Panc1 (cell line): ENCODE results near the gene RXFP4. TPM values are rescaled to one million over a fixed set of nuclear protein-coding genes. Genes with fewer than 3 reads are reported as not detected.

ENCODE experiments used
- ATAC-seq: fragments of 200-7000 bp; cut with Tn5 transposase; 2 replicates; pipeline ENCODE4 v1.9.1; 2020; ENCODE audit warnings: mild to moderate bottlenecking, moderate library complexity
- BruUV-seq: library from RNA; stranded (reverse); fragments of 400-500 nt; replicated peaks from 2 replicates; lab custom pipeline; 2021; lab: Mats Ljungman, UMichigan
- CTCF ChIA-PET: fragments of 300-600 bp; sonication (Branson Sonifier 250); formaldehyde crosslinking; loops from one replicate; lab custom pipeline; 2022; ENCODE audit warnings: antibody characterized with exemption; lab: Charles Lee
- POLR2A ChIA-PET: fragments of 300-600 bp; sonication (Branson Sonifier 250); formaldehyde crosslinking; loops from one replicate; lab custom pipeline; 2022; ENCODE audit warnings: antibody characterized with exemption; lab: Charles Lee
- DNase-seq: peaks from one replicate; pipeline ENCODE4 v3.0.0-alpha.2; 2010; ENCODE audit warnings: low read depth, low spot score
- H3K27ac ChIP-seq: 2 replicates; pipeline ENCODE4 v1.5.1; 2011; ENCODE audit warnings: mild to moderate bottlenecking, low read length, inconsistent platforms
- H3K27me3 ChIP-seq: fragments of 200-500 bp; sonication (Bioruptor generic); 2 replicates; pipeline ENCODE4 v1.6.0; 2014; ENCODE audit warnings: low read length, inconsistent platforms; ENCODE audit not compliant: control insufficient read depth, insufficient read depth
- H3K36me3 ChIP-seq: fragments of 200-500 bp; sonication (Bioruptor generic); 2 replicates; pipeline ENCODE4 v1.5.1; 2014; ENCODE audit warnings: inconsistent platforms, mild to moderate bottlenecking, low read length, moderate library complexity; ENCODE audit not compliant: control insufficient read depth, insufficient read depth
- H3K4me1 ChIP-seq: 2 replicates; pipeline ENCODE4 v1.5.1; 2011; ENCODE audit warnings: inconsistent platforms, mild to moderate bottlenecking, low read length, moderate library complexity; ENCODE audit not compliant: control insufficient read depth, insufficient read depth
- H3K4me3 ChIP-seq, 2 experiments: 2 replicates each; pipeline ENCODE4 v1.5.1; 2011 to 2012; ENCODE audit warnings: low read depth in 2 of 2, low read length in 2 of 2, mild to moderate bottlenecking in 2 of 2, inconsistent platforms in 1 of 2, moderate library complexity in 1 of 2
- H3K9me3 ChIP-seq: fragments of 200-500 bp; sonication (Bioruptor generic); 2 replicates; pipeline ENCODE4 v1.5.1; 2014; ENCODE audit warnings: low read depth, mild to moderate bottlenecking, inconsistent platforms, low read length, moderate library complexity; ENCODE audit not compliant: control insufficient read depth, insufficient read depth
- CTCF ChIP-seq: fragments of 450-650 bp; IDR thresholded peaks from 2 replicates; pipeline ENCODE4 v1.5.1; 2017; ENCODE audit warnings: mild to moderate bottlenecking
- POLR2AphosphoS5 ChIP-seq: IDR thresholded peaks from 2 replicates; pipeline ENCODE4 v1.6.1; 2012; ENCODE audit warnings: mild to moderate bottlenecking, low read depth, low read length, moderate library complexity
- SIN3A ChIP-seq: IDR thresholded peaks from 2 replicates; pipeline ENCODE4 v1.6.1; 2012; ENCODE audit warnings: low read depth, mild to moderate bottlenecking, low read length, moderate library complexity, borderline replicate concordance; ENCODE audit not compliant: insufficient read depth
- TCF7L2 ChIP-seq: IDR thresholded peaks from 2 replicates; pipeline ENCODE4 v1.6.1; 2011; ENCODE audit warnings: mild to moderate bottlenecking, low read depth, low read length, inconsistent platforms
- in situ Hi-C: cut with HindIII; loops from 2 replicates; pipeline ENCODE4 v1.10.0; 2016; ENCODE audit warnings: low sequenced_read_pairs, low pct_unique_long_range_greater_than_20kb
- intact Hi-C: fragments of 100-400 bp; cut with micrococcal nuclease; formaldehyde crosslinking; loops from one replicate; pipeline ENCODE4 v1.10.0; 2022; ENCODE audit not compliant: unreplicated experiment
- total RNA-seq: library from RNA; stranded (reverse); gene quantifications from one replicate; pipeline ENCODE4 v1.2.1, GENCODE V29; 2021; ENCODE audit not compliant: unreplicated experiment
- TF ChIP-seq, protein P1 (sequence below), 2 experiments: IDR thresholded peaks; 2 replicates each; pipeline ENCODE4 v1.6.1; 2011 to 2012; ENCODE audit warnings: low read depth in 2 of 2, control low read depth in 1 of 2, low read length in 1 of 2, mild to moderate bottlenecking in 1 of 2, moderate library complexity in 1 of 2; ENCODE audit not compliant: insufficient read depth in 1 of 2

RXFP4 gene
- total RNA-seq, 1 experiment from 2014 or later = 8.0 TPM

- no peak for ATAC-seq
- ChIA-PET POLR2A (interaction anchor here (0.9 kb wide), 1 partner anchor 11 kb away, joined by 5 read pairs; no protein-coding TSS in a partner anchor), CTCF (interaction anchor here (0.6 kb wide), 1 partner anchor 173 kb away, joined by 7 read pairs; no protein-coding TSS in a partner anchor)
- H3K4me1 ChIP-seq = peaks cover 78% of the 10 kb centered on the region
- 0 out of 2 replicates have a peak, but pooled peaks cover 3% of the 10 kb centered on the region for H3K36me3 ChIP-seq
- peak overlapping the region; percentile 43 to 51 for H3K4me3 ChIP-seq
- no peak for DNase-seq
- H3K9me3 ChIP-seq = no peaks in the 10 kb centered on the region
- no peaks in the 10 kb centered on the region for H3K27me3 ChIP-seq
- in situ Hi-C loops (no loop called here), intact Hi-C loops (loop anchor here (5.0 kb wide), 1 partner anchor 115 kb away; no protein-coding TSS in a partner anchor)
- TF ChIP-seq CTCF (no peak), SIN3A (no peak), POLR2AphosphoS5 (no peak), TCF7L2 (no peak)
- TF ChIP-seq, protein P1, sequence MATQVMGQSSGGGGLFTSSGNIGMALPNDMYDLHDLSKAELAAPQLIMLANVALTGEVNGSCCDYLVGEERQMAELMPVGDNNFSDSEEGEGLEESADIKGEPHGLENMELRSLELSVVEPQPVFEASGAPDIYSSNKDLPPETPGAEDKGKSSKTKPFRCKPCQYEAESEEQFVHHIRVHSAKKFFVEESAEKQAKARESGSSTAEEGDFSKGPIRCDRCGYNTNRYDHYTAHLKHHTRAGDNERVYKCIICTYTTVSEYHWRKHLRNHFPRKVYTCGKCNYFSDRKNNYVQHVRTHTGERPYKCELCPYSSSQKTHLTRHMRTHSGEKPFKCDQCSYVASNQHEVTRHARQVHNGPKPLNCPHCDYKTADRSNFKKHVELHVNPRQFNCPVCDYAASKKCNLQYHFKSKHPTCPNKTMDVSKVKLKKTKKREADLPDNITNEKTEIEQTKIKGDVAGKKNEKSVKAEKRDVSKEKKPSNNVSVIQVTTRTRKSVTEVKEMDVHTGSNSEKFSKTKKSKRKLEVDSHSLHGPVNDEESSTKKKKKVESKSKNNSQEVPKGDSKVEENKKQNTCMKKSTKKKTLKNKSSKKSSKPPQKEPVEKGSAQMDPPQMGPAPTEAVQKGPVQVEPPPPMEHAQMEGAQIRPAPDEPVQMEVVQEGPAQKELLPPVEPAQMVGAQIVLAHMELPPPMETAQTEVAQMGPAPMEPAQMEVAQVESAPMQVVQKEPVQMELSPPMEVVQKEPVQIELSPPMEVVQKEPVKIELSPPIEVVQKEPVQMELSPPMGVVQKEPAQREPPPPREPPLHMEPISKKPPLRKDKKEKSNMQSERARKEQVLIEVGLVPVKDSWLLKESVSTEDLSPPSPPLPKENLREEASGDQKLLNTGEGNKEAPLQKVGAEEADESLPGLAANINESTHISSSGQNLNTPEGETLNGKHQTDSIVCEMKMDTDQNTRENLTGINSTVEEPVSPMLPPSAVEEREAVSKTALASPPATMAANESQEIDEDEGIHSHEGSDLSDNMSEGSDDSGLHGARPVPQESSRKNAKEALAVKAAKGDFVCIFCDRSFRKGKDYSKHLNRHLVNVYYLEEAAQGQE (IDR thresholded peaks at IDR 0.05; ENCODE audit: insufficient read depth in 1 of 2, low read depth in 2 of 2, low read length in 1 of 2) = no peak
- H3K27ac ChIP-seq = peak overlapping the region; percentile 99
- BruUV-seq = no TSS peak
These were observed 1.2 kb downstream of the RXFP4 start for GRCh38 chr1:155942578-155943141.

GRCh38 chr1:155944444-155944799 lies 3.0 kb downstream of the RXFP4 start:
- peak overlapping the region; percentile 99 for H3K27ac ChIP-seq
- H3K27me3 ChIP-seq = no peaks in the 10 kb centered on the region
- peak overlapping the region in 1 of 2 experiments; percentile 14; a peak in 1 of 4 replicates for H3K4me3 ChIP-seq
- H3K4me1 ChIP-seq = peaks cover 72% of the 10 kb centered on the region
- H3K9me3 ChIP-seq = no peaks in the 10 kb centered on the region
- H3K36me3 ChIP-seq = peaks cover 6% of the 10 kb centered on the region; the same call in 1 of the 2 replicates
- ChIA-PET CTCF (interaction anchor here (0.5 to 1.2 kb wide), 2 partner anchors 23 to 26 kb away, joined by 3 read pairs; no protein-coding TSS in a partner anchor), POLR2A (interaction anchor here (1.2 to 1.5 kb wide), 2 partner anchors 10 to 33 kb away, joined by 3 to 5 read pairs; partner anchors contain the start of gene KHDC4)
- BruUV-seq = no TSS peak
- intact Hi-C loops (loop anchor here (5.0 kb wide), 1 partner anchor 113 kb away; no protein-coding TSS in a partner anchor), in situ Hi-C loops (no loop called here)
- TF ChIP-seq POLR2AphosphoS5 = no peak
- no peak for TF ChIP-seq SIN3A
- TF ChIP-seq, protein P1 (IDR thresholded peaks at IDR 0.05; ENCODE audit: insufficient read depth in 1 of 2, low read depth in 2 of 2, low read length in 1 of 2) = no peak
- no peak for TF ChIP-seq CTCF
- TF ChIP-seq TCF7L2 = no peak
- ATAC-seq = peak; percentile 52
- DNase-seq = no peak
